ENCODE data around the gene TUT4. TPM values are rescaled to one million over a fixed set of nuclear protein-coding genes. Genes with fewer than 3 reads are reported as not detected.

Gene TUT4, protein sequence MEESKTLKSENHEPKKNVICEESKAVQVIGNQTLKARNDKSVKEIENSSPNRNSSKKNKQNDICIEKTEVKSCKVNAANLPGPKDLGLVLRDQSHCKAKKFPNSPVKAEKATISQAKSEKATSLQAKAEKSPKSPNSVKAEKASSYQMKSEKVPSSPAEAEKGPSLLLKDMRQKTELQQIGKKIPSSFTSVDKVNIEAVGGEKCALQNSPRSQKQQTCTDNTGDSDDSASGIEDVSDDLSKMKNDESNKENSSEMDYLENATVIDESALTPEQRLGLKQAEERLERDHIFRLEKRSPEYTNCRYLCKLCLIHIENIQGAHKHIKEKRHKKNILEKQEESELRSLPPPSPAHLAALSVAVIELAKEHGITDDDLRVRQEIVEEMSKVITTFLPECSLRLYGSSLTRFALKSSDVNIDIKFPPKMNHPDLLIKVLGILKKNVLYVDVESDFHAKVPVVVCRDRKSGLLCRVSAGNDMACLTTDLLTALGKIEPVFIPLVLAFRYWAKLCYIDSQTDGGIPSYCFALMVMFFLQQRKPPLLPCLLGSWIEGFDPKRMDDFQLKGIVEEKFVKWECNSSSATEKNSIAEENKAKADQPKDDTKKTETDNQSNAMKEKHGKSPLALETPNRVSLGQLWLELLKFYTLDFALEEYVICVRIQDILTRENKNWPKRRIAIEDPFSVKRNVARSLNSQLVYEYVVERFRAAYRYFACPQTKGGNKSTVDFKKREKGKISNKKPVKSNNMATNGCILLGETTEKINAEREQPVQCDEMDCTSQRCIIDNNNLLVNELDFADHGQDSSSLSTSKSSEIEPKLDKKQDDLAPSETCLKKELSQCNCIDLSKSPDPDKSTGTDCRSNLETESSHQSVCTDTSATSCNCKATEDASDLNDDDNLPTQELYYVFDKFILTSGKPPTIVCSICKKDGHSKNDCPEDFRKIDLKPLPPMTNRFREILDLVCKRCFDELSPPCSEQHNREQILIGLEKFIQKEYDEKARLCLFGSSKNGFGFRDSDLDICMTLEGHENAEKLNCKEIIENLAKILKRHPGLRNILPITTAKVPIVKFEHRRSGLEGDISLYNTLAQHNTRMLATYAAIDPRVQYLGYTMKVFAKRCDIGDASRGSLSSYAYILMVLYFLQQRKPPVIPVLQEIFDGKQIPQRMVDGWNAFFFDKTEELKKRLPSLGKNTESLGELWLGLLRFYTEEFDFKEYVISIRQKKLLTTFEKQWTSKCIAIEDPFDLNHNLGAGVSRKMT (N-terminal part only)
- total RNA-seq: 36.2 TPM

DNA sequence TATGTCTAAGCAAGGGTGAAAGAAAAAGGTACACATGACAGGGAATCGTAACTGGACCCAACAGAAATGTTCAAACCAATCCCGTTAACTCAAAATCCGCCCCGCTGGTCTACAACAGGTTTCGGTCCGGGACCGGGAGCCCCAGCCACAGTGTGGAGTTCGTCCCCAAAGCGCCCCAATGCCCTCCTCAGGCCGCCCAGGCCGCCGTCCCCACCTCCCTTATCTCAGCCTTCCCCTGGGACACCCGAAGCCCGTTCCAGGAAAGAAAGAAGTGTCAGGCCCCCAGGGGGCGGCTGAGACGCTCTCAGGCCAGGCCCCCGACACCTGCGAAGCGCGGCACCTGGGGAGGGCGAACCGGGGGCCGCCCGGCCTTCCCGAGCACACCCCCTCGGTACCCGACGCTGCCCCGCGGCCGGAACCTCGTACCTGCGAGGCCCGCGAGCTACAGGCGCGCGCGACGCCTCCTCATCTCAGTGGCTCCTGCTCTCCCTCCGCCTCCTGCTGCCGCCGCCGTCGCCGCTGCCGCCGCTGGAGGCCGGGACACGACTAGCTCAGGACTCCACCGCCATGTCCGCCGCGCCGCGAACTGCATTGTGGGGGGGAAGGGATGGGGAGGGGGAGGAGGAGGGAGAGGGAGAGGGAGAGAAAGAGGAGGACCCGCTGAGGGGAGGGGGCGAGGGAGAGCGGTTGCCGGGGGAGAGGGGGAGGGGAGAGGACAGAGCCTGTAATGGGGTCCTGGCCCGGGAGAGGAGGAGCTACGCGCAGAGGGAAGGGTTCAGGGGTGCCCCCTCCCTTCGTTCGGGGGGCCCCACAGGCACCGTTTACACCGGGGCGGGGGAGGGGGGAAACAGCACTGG is at the start of gene TUT4:
TSS of gene TUT4 (minus strand) at position 588 of the 857 bp plus-strand sequence. CDS start 26,812 bp downstream, outside the sequence.
- Histone ChIP-seq H3K36me3 (no peaks in the 10 kb centered on the region), H3K4me1 (peaks cover 4 to 5% of the 10 kb centered on the region in 2 donors), H3K4me3 (peak within 1 kb of the TSS; percentile 94 to 98), H3K27ac (peak within 1 kb of the TSS; percentile 86 to 92), H3K9me3 (no peaks in the 10 kb centered on the region), H3K27me3 (no peaks in the 10 kb centered on the region)
- peak; percentile 12 to 84 for DNase-seq (ENCODE audit: low spot score in 2 of 2)
- TF ChIP-seq, protein P1, sequence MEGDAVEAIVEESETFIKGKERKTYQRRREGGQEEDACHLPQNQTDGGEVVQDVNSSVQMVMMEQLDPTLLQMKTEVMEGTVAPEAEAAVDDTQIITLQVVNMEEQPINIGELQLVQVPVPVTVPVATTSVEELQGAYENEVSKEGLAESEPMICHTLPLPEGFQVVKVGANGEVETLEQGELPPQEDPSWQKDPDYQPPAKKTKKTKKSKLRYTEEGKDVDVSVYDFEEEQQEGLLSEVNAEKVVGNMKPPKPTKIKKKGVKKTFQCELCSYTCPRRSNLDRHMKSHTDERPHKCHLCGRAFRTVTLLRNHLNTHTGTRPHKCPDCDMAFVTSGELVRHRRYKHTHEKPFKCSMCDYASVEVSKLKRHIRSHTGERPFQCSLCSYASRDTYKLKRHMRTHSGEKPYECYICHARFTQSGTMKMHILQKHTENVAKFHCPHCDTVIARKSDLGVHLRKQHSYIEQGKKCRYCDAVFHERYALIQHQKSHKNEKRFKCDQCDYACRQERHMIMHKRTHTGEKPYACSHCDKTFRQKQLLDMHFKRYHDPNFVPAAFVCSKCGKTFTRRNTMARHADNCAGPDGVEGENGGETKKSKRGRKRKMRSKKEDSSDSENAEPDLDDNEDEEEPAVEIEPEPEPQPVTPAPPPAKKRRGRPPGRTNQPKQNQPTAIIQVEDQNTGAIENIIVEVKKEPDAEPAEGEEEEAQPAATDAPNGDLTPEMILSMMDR (IDR thresholded peaks at IDR 0.05): no peak
- intact Hi-C loops (cut with DNase I): loop anchor here (1.0 to 10.0 kb wide), 5 partner anchors 50 to 772 kb away; partner anchors contain the start of genes COA7, GPX7, LRP8 and ORC1

DNA sequence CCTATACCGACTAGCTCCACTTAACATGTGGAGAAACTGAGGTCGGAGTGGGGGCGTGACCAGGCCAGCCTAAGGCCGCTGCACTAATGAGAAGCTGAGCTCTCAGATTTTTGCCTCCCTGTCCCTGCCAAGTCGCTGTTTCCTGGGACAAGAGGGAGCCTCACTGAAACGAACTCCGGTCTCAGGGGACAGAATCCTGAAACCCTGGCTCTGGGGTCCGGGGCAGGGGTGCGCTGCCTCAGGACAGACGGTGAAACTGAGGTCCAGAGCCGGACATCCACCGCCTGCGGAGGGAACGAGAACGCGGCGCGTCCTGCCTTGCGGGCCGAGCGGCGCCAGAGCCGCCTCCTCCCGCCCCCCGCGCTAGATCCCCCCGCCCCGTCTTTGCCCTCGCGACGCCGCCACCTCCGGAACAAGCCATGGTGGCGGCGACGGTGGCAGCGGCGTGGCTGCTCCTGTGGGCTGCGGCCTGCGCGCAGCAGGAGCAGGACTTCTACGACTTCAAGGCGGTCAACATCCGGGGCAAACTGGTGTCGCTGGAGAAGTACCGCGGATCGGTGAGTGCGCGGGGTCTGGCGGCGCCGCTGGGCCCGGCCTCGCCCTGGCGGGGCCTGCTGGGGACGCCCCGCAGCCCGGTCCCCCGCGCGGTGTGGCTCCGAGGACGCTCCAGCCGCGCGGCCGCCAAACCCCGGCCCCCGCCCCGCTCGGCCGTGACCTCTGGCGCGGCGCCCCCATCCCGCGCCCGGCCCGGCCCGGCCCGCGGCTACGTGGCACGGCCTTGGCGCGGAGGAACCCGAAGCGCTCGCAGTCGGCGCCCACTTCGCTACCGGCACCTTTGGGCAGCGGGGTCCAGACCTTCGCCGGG is 49.3 kb upstream of the TUT4 start, which contains the start of gene GPX7:
TSS of gene GPX7 (plus strand) at position 381 of the 865 bp plus-strand sequence. CDS start at position 420, 39 bp downstream.
- peak in 1 of 2 donors; percentile 71 for DNase-seq (ENCODE audit: low spot score in 2 of 2)

GRCh38 chr1:52601519-52601918 is 48.6 kb upstream of the TUT4 start:
- TF ChIP-seq, protein P1 (IDR thresholded peaks at IDR 0.05): no peak
- peaks cover 0 to 2% of the 10 kb centered on the region in 2 donors for H3K36me3 ChIP-seq
- DNase-seq (ENCODE audit: low spot score in 2 of 2): no peak
- peaks cover 0 to 16% of the 10 kb centered on the region in 2 donors for H3K4me1 ChIP-seq
- intact Hi-C loops (cut with DNase I): no loop called here
- H3K9me3 ChIP-seq: no peaks in the 10 kb centered on the region
- H3K27ac ChIP-seq: peak overlapping the region; percentile 36 to 87
- peak overlapping the region; percentile 81 to 82 for H3K4me3 ChIP-seq
- no peaks in the 10 kb centered on the region for H3K27me3 ChIP-seq

More for the DNA sequence above, 49.3 kb upstream of the TUT4 start, which contains the start of gene GPX7:
- H3K36me3 ChIP-seq: peaks cover 4 to 7% of the 10 kb centered on the region in 2 donors
- peak within 1 kb of the TSS; percentile 74 to 87 for H3K27ac ChIP-seq
- H3K9me3 ChIP-seq: no peaks in the 10 kb centered on the region
- no peaks in the 10 kb centered on the region for H3K27me3 ChIP-seq
- peak within 1 kb of the TSS; percentile 81 to 82 for H3K4me3 ChIP-seq
- intact Hi-C loops (cut with DNase I): loop anchor here (1.0 kb wide), 1 partner anchor 49 kb away; the partner anchor contains the start of gene TUT4
- H3K4me1 ChIP-seq: peaks cover 0 to 16% of the 10 kb centered on the region in 2 donors
- TF ChIP-seq, protein P1 (IDR thresholded peaks at IDR 0.05): no peak

DNA sequence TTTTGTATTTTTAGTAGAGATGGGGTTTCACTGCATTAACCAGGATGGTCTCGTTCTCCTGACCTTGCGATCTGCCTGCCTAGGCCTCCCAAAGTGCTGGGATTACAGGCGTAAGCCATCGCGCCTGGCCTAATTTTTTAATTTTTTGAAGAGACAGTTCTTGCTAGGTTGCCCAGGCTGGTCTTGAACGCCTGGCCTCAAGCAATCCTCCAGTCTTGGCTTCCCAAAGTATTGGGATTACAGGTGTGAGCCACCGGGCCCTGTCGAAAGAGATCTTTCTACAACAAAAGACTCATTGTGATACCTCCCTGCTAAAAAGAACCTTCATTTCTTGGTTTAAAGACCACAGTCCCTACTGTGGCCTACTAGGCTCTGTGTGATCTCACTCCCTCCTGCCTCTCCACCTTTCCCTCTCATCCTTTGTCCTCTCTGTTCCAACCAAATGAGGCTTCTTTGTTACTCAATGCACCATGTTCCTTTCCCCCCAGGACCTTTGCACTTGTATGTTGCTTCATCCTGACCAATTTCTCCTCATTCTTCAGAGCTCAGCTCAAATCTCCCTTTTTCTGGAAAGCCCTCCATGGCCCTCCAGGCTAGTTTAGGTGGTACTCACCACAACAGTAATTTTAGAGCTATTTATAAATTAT is 47.8 kb upstream of the TUT4 start:
- H3K27me3 ChIP-seq: no peaks in the 10 kb centered on the region
- no peak overlapping the region for H3K4me3 ChIP-seq
- H3K27ac ChIP-seq: no peak overlapping the region
- intact Hi-C loops (cut with DNase I): no loop called here
- no peaks in the 10 kb centered on the region for H3K9me3 ChIP-seq
- no peak for DNase-seq (ENCODE audit: low spot score in 2 of 2)
- no peaks in the 10 kb centered on the region for H3K36me3 ChIP-seq
- TF ChIP-seq, protein P1 (IDR thresholded peaks at IDR 0.05): no peak
- H3K4me1 ChIP-seq: peaks cover 0 to 16% of the 10 kb centered on the region in 2 donors

All from ascending aorta (tissue), 2 donors.